Measurements from ENCODE around the gene PDZD7.

PDZD7 gene

GRCh38 chr10:101031128-101031795, at the start of gene PDZD7, which contains the start of gene SFXN3:
PDZD7 (minus strand) TSS chr10:101031129; CDS start chr10:101030219, 910 bp downstream.
SFXN3 (plus strand) TSS chr10:101031234; CDS start chr10:101034695, 3,461 bp downstream.
- ATAC-seq: peak; percentile 85
- TF ChIP-seq ZNF8 (CRISPR knock-in tag; IDR thresholded peaks at IDR 0.05) (no peak), ESRRG (CRISPR knock-in tag; IDR thresholded peaks at IDR 0.05) (no peak), PPARA (CRISPR knock-in tag; IDR thresholded peaks at IDR 0.05; ENCODE audit: borderline replicate concordance) (no peak), ISL1 (CRISPR knock-in tag; IDR thresholded peaks at IDR 0.05) (no peak)

- TF ChIP-seq CSDC2 (CRISPR knock-in tag; IDR thresholded peaks at IDR 0.05) (no peak), TCF4 (CRISPR knock-in tag; IDR thresholded peaks at IDR 0.05; ENCODE audit: borderline replicate concordance) (peak; percentile 16; the same call in 1 of the 2 replicates)
- no peak; the same call in 2 of the 3 replicates for ATAC-seq
Observed at GRCh38 chr10:101079874-101080273, 48.9 kb upstream of the PDZD7 start.

GRCh38 chr10:101076630-101077029, 45.7 kb upstream of the PDZD7 start:
- no peak for TF ChIP-seq CREB5 (CRISPR knock-in tag; IDR thresholded peaks at IDR 0.05; ENCODE audit: low read depth)
- no peak for TF ChIP-seq ZNF70 (CRISPR knock-in tag; IDR thresholded peaks at IDR 0.05)
- no peak for TF ChIP-seq SNAI2 (CRISPR knock-in tag; IDR thresholded peaks at IDR 0.05)
- no peak for TF ChIP-seq BACH2 (CRISPR knock-in tag; IDR thresholded peaks at IDR 0.05; ENCODE audit: borderline replicate concordance)
- no peak for TF ChIP-seq GLIS3 (CRISPR knock-in tag; IDR thresholded peaks at IDR 0.05)
- TF ChIP-seq ZNF565 (CRISPR knock-in tag; conservative IDR thresholded peaks at IDR 0.05; ENCODE audit: low read depth): no peak
- no peak for TF ChIP-seq OSR1 (CRISPR knock-in tag; IDR thresholded peaks at IDR 0.05)
- no peak for TF ChIP-seq PPARA (CRISPR knock-in tag; IDR thresholded peaks at IDR 0.05; ENCODE audit: borderline replicate concordance)
- TF ChIP-seq POU6F1 (CRISPR knock-in tag; IDR thresholded peaks at IDR 0.05; ENCODE audit: borderline replicate concordance, low read depth): no peak
- no peak for TF ChIP-seq CSDC2 (CRISPR knock-in tag; IDR thresholded peaks at IDR 0.05)
- TF ChIP-seq ARNTL (CRISPR knock-in tag; IDR thresholded peaks at IDR 0.05; ENCODE audit: borderline replicate concordance, low read depth): no peak
- TF ChIP-seq ZNF8 (CRISPR knock-in tag; IDR thresholded peaks at IDR 0.05): no peak
- no peak for TF ChIP-seq ISL1 (CRISPR knock-in tag; IDR thresholded peaks at IDR 0.05)
- TF ChIP-seq ZFP30 (CRISPR knock-in tag; IDR thresholded peaks at IDR 0.05): no peak
- no peak for TF ChIP-seq PATZ1 (CRISPR knock-in tag; IDR thresholded peaks at IDR 0.05; ENCODE audit: borderline replicate concordance)
- no peak for TF ChIP-seq CSRNP3 (CRISPR knock-in tag; IDR thresholded peaks at IDR 0.05)
- no peak for ATAC-seq

GRCh38 chr10:101075775-101076174, 44.8 kb upstream of the PDZD7 start:
- no peak for ATAC-seq
- TF ChIP-seq POU6F1 (CRISPR knock-in tag; IDR thresholded peaks at IDR 0.05; ENCODE audit: borderline replicate concordance, low read depth): no peak
- no peak for TF ChIP-seq ZNF70 (CRISPR knock-in tag; IDR thresholded peaks at IDR 0.05)
- no peak for TF ChIP-seq CREB5 (CRISPR knock-in tag; IDR thresholded peaks at IDR 0.05; ENCODE audit: low read depth)
- no peak for TF ChIP-seq SNAI2 (CRISPR knock-in tag; IDR thresholded peaks at IDR 0.05)
- no peak for TF ChIP-seq PPARA (CRISPR knock-in tag; IDR thresholded peaks at IDR 0.05; ENCODE audit: borderline replicate concordance)
- TF ChIP-seq GLIS3 (CRISPR knock-in tag; IDR thresholded peaks at IDR 0.05): no peak
- TF ChIP-seq ARNTL (CRISPR knock-in tag; IDR thresholded peaks at IDR 0.05; ENCODE audit: borderline replicate concordance, low read depth): no peak
- no peak for TF ChIP-seq BACH2 (CRISPR knock-in tag; IDR thresholded peaks at IDR 0.05; ENCODE audit: borderline replicate concordance)
- TF ChIP-seq ZNF8 (CRISPR knock-in tag; IDR thresholded peaks at IDR 0.05): no peak
- TF ChIP-seq TSHZ2 (CRISPR knock-in tag; IDR thresholded peaks at IDR 0.05): no peak
- TF ChIP-seq ESRRG (CRISPR knock-in tag; IDR thresholded peaks at IDR 0.05): no peak
- TF ChIP-seq TOX (CRISPR knock-in tag; IDR thresholded peaks at IDR 0.05; ENCODE audit: borderline replicate concordance): no peak

All from SK-N-SH treated with all-trans-retinoic acid at 6 μM for 48 hours (cell line).